ENCODE results near the gene BPIFB2. TPM values are rescaled to one million over a fixed set of nuclear protein-coding genes. Genes with fewer than 3 reads are reported as not detected.

The BPIFB2 gene
- not detected in 2 replicates for total RNA-seq

- H3K4me3 ChIP-seq (ENCODE audit: low read depth, low read length) = no peak within 1 kb of the TSS
- no peak for DNase-seq (ENCODE audit: low read depth)
- no peak for TF ChIP-seq CTCF (IDR thresholded peaks at IDR 0.05; ENCODE audit: insufficient read depth, low read length, poor library complexity, severe bottlenecking)
- H3K27me3 ChIP-seq (ENCODE audit: control insufficient read depth, insufficient read depth, low read length) = no peaks in the 10 kb centered on the region
- H3K36me3 ChIP-seq (ENCODE audit: control insufficient read depth, insufficient read depth, low read length) = no peaks in the 10 kb centered on the region
These were observed at the start of gene BPIFB2 for GRCh38 chr20:33007376-33008335. Gene BPIFB2 (plus strand): TSS chr20:33007704. CDS start chr20:33008575, 871 bp downstream.

- Histone ChIP-seq H3K27me3 (ENCODE audit: control insufficient read depth, insufficient read depth, low read length) (no peaks in the 10 kb centered on the region), H3K36me3 (ENCODE audit: control insufficient read depth, insufficient read depth, low read length) (no peaks in the 10 kb centered on the region), H3K4me3 (ENCODE audit: low read depth, low read length) (no peak overlapping the region)
- TF ChIP-seq CTCF (IDR thresholded peaks at IDR 0.05; ENCODE audit: insufficient read depth, low read length, poor library complexity, severe bottlenecking) = no peak
- DNase-seq (ENCODE audit: low read depth) = no peak
These were observed 48.9 kb upstream of the BPIFB2 start for GRCh38 chr20:32958574-32958973.

GRCh38 chr20:32959351-32960221 is 47.9 kb upstream of the BPIFB2 start:
- H3K4me3 ChIP-seq (ENCODE audit: low read depth, low read length) = no peak overlapping the region
- H3K27me3 ChIP-seq (ENCODE audit: control insufficient read depth, insufficient read depth, low read length) = no peaks in the 10 kb centered on the region
- H3K36me3 ChIP-seq (ENCODE audit: control insufficient read depth, insufficient read depth, low read length) = no peaks in the 10 kb centered on the region
- no peak for TF ChIP-seq CTCF (IDR thresholded peaks at IDR 0.05; ENCODE audit: insufficient read depth, low read length, poor library complexity, severe bottlenecking)
- DNase-seq (ENCODE audit: low read depth) = no peak

- TF ChIP-seq CTCF (IDR thresholded peaks at IDR 0.05; ENCODE audit: insufficient read depth, low read length, poor library complexity, severe bottlenecking) = no peak
These were observed 47.3 kb upstream of the BPIFB2 start for GRCh38 chr20:32960222-32960518.

GRCh38 chr20:32960849-32961731 is 46.4 kb upstream of the BPIFB2 start:
- no peak overlapping the region for H3K4me3 ChIP-seq (ENCODE audit: low read depth, low read length)
- no peak for DNase-seq (ENCODE audit: low read depth)

More at GRCh38 chr20:32960222-32960518, 47.3 kb upstream of the BPIFB2 start:
- Histone ChIP-seq H3K27me3 (ENCODE audit: control insufficient read depth, insufficient read depth, low read length) (no peaks in the 10 kb centered on the region), H3K4me3 (ENCODE audit: low read depth, low read length) (no peak overlapping the region), H3K36me3 (ENCODE audit: control insufficient read depth, insufficient read depth, low read length) (no peaks in the 10 kb centered on the region)
- DNase-seq (ENCODE audit: low read depth) = no peak

More at GRCh38 chr20:32960849-32961731, 46.4 kb upstream of the BPIFB2 start:
- TF ChIP-seq CTCF (IDR thresholded peaks at IDR 0.05; ENCODE audit: insufficient read depth, low read length, poor library complexity, severe bottlenecking) = no peak
- Histone ChIP-seq H3K36me3 (ENCODE audit: control insufficient read depth, insufficient read depth, low read length) (no peaks in the 10 kb centered on the region), H3K27me3 (ENCODE audit: control insufficient read depth, insufficient read depth, low read length) (no peaks in the 10 kb centered on the region)
